HCT116 (cell line): ENCODE results near the gene ACTN2. TPM values are rescaled to one million over a fixed set of nuclear protein-coding genes. Genes with fewer than 3 reads are reported as not detected.

ENCODE experiments used
- ATAC-seq: fragments of 200-7000 bp; cut with Tn5 transposase; 2 replicates; pipeline ENCODE4 v1.9.1; 2020; ENCODE audit warnings: mild to moderate bottlenecking, moderate library complexity
- BruUV-seq: library from RNA; stranded (reverse); fragments of 400-500 nt; replicated peaks from 2 replicates; lab custom pipeline; 2021; lab: Mats Ljungman, UMichigan
- CTCF ChIA-PET: fragments of 300-600 bp; sonication (Branson Sonifier 250); formaldehyde crosslinking; loops from one replicate; lab custom pipeline; 2021; ENCODE audit warnings: antibody characterized with exemption; lab: Charles Lee
- POLR2A ChIA-PET: fragments of 300-600, 350-600 bp; sonication (Branson Sonifier 250); formaldehyde crosslinking; loops from one replicate; lab custom pipeline; 2021; ENCODE audit warnings: antibody characterized with exemption; lab: Charles Lee
- RAD21 ChIA-PET, 2 experiments: fragments of 300-600 bp; sonication (Branson Sonifier 250); formaldehyde crosslinking; loops; one replicate each; lab custom pipeline; 2023; ENCODE audit warnings: low total read pairs in 2 of 2; ENCODE audit not compliant: uncharacterized antibody in 2 of 2, unreplicated experiment in 2 of 2, low non-redundant PET in 1 of 2; lab: Charles Lee
- DNase-seq: peaks from one replicate; pipeline ENCODE4 v3.0.0-alpha.2; 2010; ENCODE audit warnings: low read depth, low spot score
- H2AFZ ChIP-seq: fragments of 200-600 bp; shearing (Covaris generic), sonication (generic); 2 replicates; pipeline ENCODE4 v1.6.1; 2017; ENCODE audit warnings: low read depth, mixed run types, mixed read lengths, antibody characterized with exemption, low read length; ENCODE audit not compliant: poor library complexity, severe bottlenecking
- H3K27ac ChIP-seq: 2 replicates; pipeline ENCODE4 v1.5.1; 2012; ENCODE audit warnings: low read depth, low read length
- H3K27me3 ChIP-seq: fragments of 200-600 bp; sonication (generic); 2 replicates; pipeline ENCODE4 v1.6.1; 2016; ENCODE audit warnings: mixed run types, low read length, mixed read lengths; ENCODE audit not compliant: insufficient read depth
- H3K36me3 ChIP-seq, 2 experiments: fragments of 200-500 bp in 1 of 2; fragments of 200-600 bp in 1 of 2; sonication (Bioruptor generic) in 1 of 2; sonication (generic) in 1 of 2; 2 replicates each; pipeline versions ENCODE4 v1.5.1 to v1.6.1; 2014 to 2016; ENCODE audit warnings: low read length in 2 of 2, inconsistent platforms in 1 of 2, mixed read lengths in 1 of 2, mixed run types in 1 of 2; ENCODE audit not compliant: insufficient read depth in 2 of 2, control insufficient read depth in 1 of 2
- H3K4me1 ChIP-seq, 2 experiments: fragments of 200-600 bp in 1 of 2; sonication (generic) in 1 of 2; 2 replicates each; pipeline versions ENCODE4 v1.5.1 to v1.6.1; 2012 to 2017; ENCODE audit warnings: low read length in 2 of 2, inconsistent platforms in 1 of 2, mild to moderate bottlenecking in 1 of 2, mixed read lengths in 1 of 2, mixed run types in 1 of 2, moderate library complexity in 1 of 2; ENCODE audit not compliant: insufficient read depth in 2 of 2, control insufficient read depth in 1 of 2
- H3K4me2 ChIP-seq: fragments of 200-600 bp; sonication (generic); 2 replicates; pipeline ENCODE4 v1.6.1; 2017; ENCODE audit warnings: mixed run types, low read length, mixed read lengths
- H3K4me3 ChIP-seq, 2 experiments: fragments of 200-600 bp in 1 of 2; sonication (generic) in 1 of 2; replicated peaks in 1 of 2; 2 replicates each; pipeline ENCODE4 v1.5.1; 2011 to 2016; ENCODE audit warnings: low read length in 2 of 2, control low read depth in 1 of 2, low read depth in 1 of 2, mild to moderate bottlenecking in 1 of 2, mixed read lengths in 1 of 2, mixed run types in 1 of 2
- H3K79me2 ChIP-seq: fragments of 200-600 bp; sonication (generic); 2 replicates; pipeline ENCODE4 v1.6.1; 2017; ENCODE audit warnings: mild to moderate bottlenecking, mixed run types, low read length, moderate library complexity, mixed read lengths; ENCODE audit not compliant: insufficient read depth
- H3K9ac ChIP-seq: fragments of 200-600 bp; sonication (generic); 2 replicates; pipeline ENCODE4 v1.6.1; 2016; ENCODE audit warnings: low read length, mixed read lengths
- H3K9me2 ChIP-seq: fragments of 200-600 bp; sonication (generic), shearing (Covaris generic); 2 replicates; pipeline ENCODE4 v1.6.1; 2017; ENCODE audit warnings: mixed run types, mild to moderate bottlenecking, moderate library complexity; ENCODE audit not compliant: insufficient read depth
- H3K9me3 ChIP-seq, 2 experiments: fragments of 200-500 bp in 1 of 2; fragments of 200-600 bp in 1 of 2; sonication (Bioruptor generic) in 1 of 2; sonication (generic) in 1 of 2; 2 replicates each; pipeline ENCODE4 v1.6.1; 2014 to 2017; ENCODE audit warnings: low read length in 2 of 2, mixed read lengths in 2 of 2, inconsistent platforms in 1 of 2, low read depth in 1 of 2, mild to moderate bottlenecking in 1 of 2, mixed run types in 1 of 2, moderate library complexity in 1 of 2; ENCODE audit not compliant: control insufficient read depth in 1 of 2, insufficient read depth in 1 of 2
- H4K20me1 ChIP-seq: fragments of 200-600 bp; sonication (generic), shearing (Covaris generic); 2 replicates; pipeline ENCODE4 v1.6.1; 2017; ENCODE audit warnings: mixed run types, mild to moderate bottlenecking, moderate library complexity; ENCODE audit not compliant: insufficient read depth
- EGR1 ChIP-seq: IDR thresholded peaks from 2 replicates; pipeline ENCODE4 v1.6.1; 2012; ENCODE audit warnings: low read depth
- EZH2phosphoT487 ChIP-seq: fragments of 200-600 bp; IDR thresholded peaks from 2 replicates; pipeline ENCODE4 v1.6.1; 2018; ENCODE audit warnings: antibody characterized with exemption, borderline replicate concordance
- FOSL1 ChIP-seq: IDR thresholded peaks from 2 replicates; pipeline ENCODE4 v1.6.1; 2012; ENCODE audit warnings: low read depth
- JUND ChIP-seq: IDR thresholded peaks from 2 replicates; pipeline ENCODE4 v1.6.1; 2012
- SIN3A ChIP-seq: IDR thresholded peaks from 2 replicates; pipeline ENCODE4 v1.6.1; 2012; ENCODE audit warnings: low read depth
- SP1 ChIP-seq: IDR thresholded peaks from 2 replicates; pipeline ENCODE4 v1.6.1; 2012; ENCODE audit warnings: low read depth
- YY1 ChIP-seq: IDR thresholded peaks from 2 replicates; pipeline ENCODE4 v1.6.1; 2011; ENCODE audit warnings: low read length, low read depth, moderate library complexity, mild to moderate bottlenecking; ENCODE audit not compliant: insufficient replicate concordance; ENCODE audit errors: extremely low read depth
- intact Hi-C: fragments of 100-400 bp; cut with micrococcal nuclease; formaldehyde crosslinking; loops from 2 replicates; pipeline ENCODE4 v1.10.0; 2022
- total RNA-seq: library from RNA; stranded (reverse); gene quantifications from one replicate; pipeline ENCODE4 v1.2.1, GENCODE V29; 2021; ENCODE audit not compliant: unreplicated experiment
- TF ChIP-seq, protein P1 (sequence below), 3 experiments: fragments of 200-600 bp in 1 of 3; sonication (generic) in 1 of 3; IDR thresholded peaks in 2 of 3; conservative IDR thresholded peaks in 1 of 3; 2 replicates each; pipeline ENCODE4 v1.5.1; 2012 to 2017; ENCODE audit warnings: low read depth in 2 of 3, low read length in 2 of 3, antibody characterized with exemption in 1 of 3, borderline replicate concordance in 1 of 3, control low read depth in 1 of 3, mild to moderate bottlenecking in 1 of 3, mixed read lengths in 1 of 3, mixed run types in 1 of 3, moderate library complexity in 1 of 3; ENCODE audit not compliant: insufficient read depth in 1 of 3
- TF ChIP-seq, protein P2 (sequence below): IDR thresholded peaks from 2 replicates; pipeline ENCODE4 v1.6.1; 2012

The ACTN2 gene
- total RNA-seq, 1 experiment from 2014 or later, result 0.20 TPM

DNA sequence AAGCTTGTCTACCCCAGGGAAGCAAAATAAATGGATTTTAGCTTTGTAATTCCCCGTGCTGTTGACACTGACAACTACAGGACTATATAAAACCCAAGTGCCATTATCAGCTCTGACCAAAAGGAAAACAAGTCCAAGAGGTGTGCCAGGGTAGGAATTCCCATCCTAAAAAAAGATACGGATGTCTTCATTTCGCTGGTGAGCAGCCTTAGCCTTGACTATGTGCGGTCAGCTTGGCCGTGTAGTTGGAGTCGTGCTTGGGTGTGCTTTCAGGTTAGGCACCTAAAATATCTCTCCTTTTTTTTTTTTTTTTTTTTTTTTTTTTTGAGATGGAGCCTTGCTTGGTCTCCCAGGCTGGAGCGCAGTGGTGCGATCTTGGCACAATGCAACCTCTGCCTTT is 28.9 kb upstream of the ACTN2 start:
- Histone ChIP-seq H3K9me2 (no peaks in the 10 kb centered on the region), H4K20me1 (no peaks in the 10 kb centered on the region), H3K27me3 (peaks cover 6% of the 10 kb centered on the region; the same call in 1 of the 2 replicates), H3K4me3 (no peak overlapping the region), H3K9ac (no peak overlapping the region), H3K9me3 (no peaks in the 10 kb centered on the region), H2AFZ (no peak overlapping the region)
- no TSS peak for BruUV-seq
- ChIA-PET POLR2A (no interaction called here), CTCF (no interaction called here)
- ATAC-seq, result no peak
- intact Hi-C loops, result no loop called here
- no peak for TF ChIP-seq JUND
- no peak for TF ChIP-seq SIN3A
- TF ChIP-seq YY1, result no peak
- no peak for TF ChIP-seq EZH2phosphoT487
- TF ChIP-seq, protein P1, sequence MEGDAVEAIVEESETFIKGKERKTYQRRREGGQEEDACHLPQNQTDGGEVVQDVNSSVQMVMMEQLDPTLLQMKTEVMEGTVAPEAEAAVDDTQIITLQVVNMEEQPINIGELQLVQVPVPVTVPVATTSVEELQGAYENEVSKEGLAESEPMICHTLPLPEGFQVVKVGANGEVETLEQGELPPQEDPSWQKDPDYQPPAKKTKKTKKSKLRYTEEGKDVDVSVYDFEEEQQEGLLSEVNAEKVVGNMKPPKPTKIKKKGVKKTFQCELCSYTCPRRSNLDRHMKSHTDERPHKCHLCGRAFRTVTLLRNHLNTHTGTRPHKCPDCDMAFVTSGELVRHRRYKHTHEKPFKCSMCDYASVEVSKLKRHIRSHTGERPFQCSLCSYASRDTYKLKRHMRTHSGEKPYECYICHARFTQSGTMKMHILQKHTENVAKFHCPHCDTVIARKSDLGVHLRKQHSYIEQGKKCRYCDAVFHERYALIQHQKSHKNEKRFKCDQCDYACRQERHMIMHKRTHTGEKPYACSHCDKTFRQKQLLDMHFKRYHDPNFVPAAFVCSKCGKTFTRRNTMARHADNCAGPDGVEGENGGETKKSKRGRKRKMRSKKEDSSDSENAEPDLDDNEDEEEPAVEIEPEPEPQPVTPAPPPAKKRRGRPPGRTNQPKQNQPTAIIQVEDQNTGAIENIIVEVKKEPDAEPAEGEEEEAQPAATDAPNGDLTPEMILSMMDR (IDR thresholded peaks at IDR 0.05 in 2 of 3, conservative IDR thresholded peaks at IDR 0.05 in 1 of 3; ENCODE audit: borderline replicate concordance in 1 of 3, insufficient read depth in 1 of 3, low read depth in 2 of 3, low read length in 2 of 3), result no peak
- TF ChIP-seq EGR1, result no peak
- no peak for TF ChIP-seq SP1
- TF ChIP-seq FOSL1, result no peak
- TF ChIP-seq, protein P2, sequence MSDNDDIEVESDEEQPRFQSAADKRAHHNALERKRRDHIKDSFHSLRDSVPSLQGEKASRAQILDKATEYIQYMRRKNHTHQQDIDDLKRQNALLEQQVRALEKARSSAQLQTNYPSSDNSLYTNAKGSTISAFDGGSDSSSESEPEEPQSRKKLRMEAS, result no peak
- TF ChIP-seq, all 23 proteins: peak for 0
- RAD21 ChIA-PET, result interaction anchor here in 1 of 2 experiments (0.7 kb wide), 1 partner anchor 42 kb away, joined by 4 read pairs; no protein-coding TSS in a partner anchor
- no peak overlapping the region for H3K4me2 ChIP-seq
- no peak overlapping the region for H3K27ac ChIP-seq
- H3K4me1 ChIP-seq, result no peaks in the 10 kb centered on the region
- DNase-seq, result no peak
- H3K79me2 ChIP-seq, result no peaks in the 10 kb centered on the region
- no peaks in the 10 kb centered on the region for H3K36me3 ChIP-seq
